Activated CD8-positive, alpha-beta T cell treated with anti-CD3 and anti-CD28 coated beads for 36 hours (primary cell): ENCODE data around the gene RNF167. TPM values are rescaled to one million over a fixed set of nuclear protein-coding genes. Genes with fewer than 3 reads are reported as not detected.

ENCODE experiments used
- ATAC-seq: fragments of 200-7000 bp; cut with Tn5 transposase; one replicate; pipeline ENCODE4 v1.10.0; 2021; ENCODE audit warnings: mild to moderate bottlenecking, moderate library complexity
- CTCF ChIA-PET: fragments of 350-600 bp; sonication (Branson Sonifier 250); formaldehyde crosslinking; loops from one replicate; lab custom pipeline; 2021; ENCODE audit warnings: antibody characterized with exemption; lab: Charles Lee
- POLR2A ChIA-PET: fragments of 350-600 bp; sonication (Branson Sonifier 250); formaldehyde crosslinking; loops from one replicate; lab custom pipeline; 2021; ENCODE audit warnings: antibody characterized with exemption; lab: Charles Lee
- DNase-seq: peaks from one replicate; pipeline ENCODE4 v3.0.0-alpha.2; 2020
- H3K27ac Mint-ChIP-seq: one replicate; pipeline ENCODE4 v1.8.0; 2021; ENCODE audit warnings: mild to moderate bottlenecking, mixed read lengths
- H3K27me3 Mint-ChIP-seq: one replicate; pipeline ENCODE4 v1.8.0; 2021; ENCODE audit warnings: mixed read lengths
- H3K36me3 Mint-ChIP-seq: one replicate; pipeline ENCODE4 v1.8.0; 2021; ENCODE audit warnings: low read depth, mixed read lengths
- H3K4me1 Mint-ChIP-seq: one replicate; pipeline ENCODE4 v1.8.0; 2021; ENCODE audit warnings: low read depth, mixed read lengths
- H3K4me3 Mint-ChIP-seq: one replicate; pipeline ENCODE4 v1.8.0; 2021; ENCODE audit warnings: mild to moderate bottlenecking, moderate library complexity, mixed read lengths
- H3K9me3 Mint-ChIP-seq: one replicate; pipeline ENCODE4 v1.8.0; 2021; ENCODE audit warnings: mixed read lengths
- CTCF ChIP-seq: fragments of 200-600 bp; IDR thresholded peaks from one replicate; pipeline ENCODE4 v1.8.0; 2022; ENCODE audit warnings: antibody characterized with exemption, mild to moderate bottlenecking
- intact Hi-C: fragments of 100-400 bp; cut with micrococcal nuclease; formaldehyde crosslinking; loops from one replicate; pipeline ENCODE4 v1.10.0; 2022
- total RNA-seq, 2 experiments: library from RNA; stranded (reverse); gene quantifications; one replicate each; pipeline ENCODE4 v1.2.3, GENCODE V29; 2021

The RNF167 gene
- total RNA-seq, 2 experiments from 2014 or later = 144 to 152 TPM

GRCh38 chr17:4982305-4982704 lies 42.2 kb downstream of the RNF167 start:
- no peak for TF ChIP-seq CTCF
- H3K27me3 Mint-ChIP-seq = no peaks in the 10 kb centered on the region
- intact Hi-C loops = loop anchor here (5.0 kb wide), 1 partner anchor 80 kb away; no protein-coding TSS in a partner anchor
- POLR2A ChIA-PET = interaction anchor here (0.6 to 1.2 kb wide), 3 partner anchors 12 to 18 kb away, joined by 3 to 6 read pairs (median 3); no protein-coding TSS in a partner anchor
- DNase-seq = no peak
- H3K4me3 Mint-ChIP-seq = no peak overlapping the region
- peaks cover 24% of the 10 kb centered on the region for H3K36me3 Mint-ChIP-seq
- ATAC-seq = no peak
- CTCF ChIA-PET = interaction anchor here (1.0 kb wide), 1 partner anchor 15 kb away, joined by 3 read pairs; the partner anchor contains the start of genes INCA1 and KIF1C
- H3K4me1 Mint-ChIP-seq = peaks cover 27% of the 10 kb centered on the region
- no peaks in the 10 kb centered on the region for H3K9me3 Mint-ChIP-seq
- H3K27ac Mint-ChIP-seq = no peak overlapping the region

GRCh38 chr17:4986403-4986802 lies 46.3 kb downstream of the RNF167 start:
- H3K4me1 Mint-ChIP-seq = peaks cover 28% of the 10 kb centered on the region
- H3K4me3 Mint-ChIP-seq = peak overlapping the region; percentile 85
- ChIA-PET POLR2A (interaction anchor here (1.5 to 6.9 kb wide), 5 partner anchors 12 to 46 kb away, joined by 3 to 75 read pairs (median 11); partner anchors contain the start of genes INCA1, KIF1C, RNF167 and SLC25A11), CTCF (interaction anchor here (0.8 to 1.8 kb wide), 5 partner anchors 11 to 77 kb away, joined by 3 to 6 read pairs (median 5); partner anchors contain the start of genes INCA1, KIF1C, RNF167 and SLC25A11)
- DNase-seq (no peak), ATAC-seq (no peak)
- H3K27ac Mint-ChIP-seq = peak overlapping the region; percentile 92
- H3K27me3 Mint-ChIP-seq = no peaks in the 10 kb centered on the region
- no peaks in the 10 kb centered on the region for H3K9me3 Mint-ChIP-seq
- no peak for TF ChIP-seq CTCF
- intact Hi-C loops = no loop called here
- H3K36me3 Mint-ChIP-seq = peaks cover 21% of the 10 kb centered on the region

GRCh38 chr17:4986951-4987766 lies 47.1 kb downstream of the RNF167 start, which contains the start of gene CAMTA2:
CAMTA2 (minus strand) TSS chr17:4987675; CDS start chr17:4986222, 1,453 bp downstream.
- peak; percentile 92 for DNase-seq
- ChIA-PET POLR2A (interaction anchor here (0.6 to 6.9 kb wide), 13 partner anchors 11 to 126 kb away, joined by 3 to 75 read pairs (median 4); partner anchors contain the start of genes INCA1, KIF1C, PFN1 and RNF167), CTCF (interaction anchor here (0.7 to 1.8 kb wide), 9 partner anchors 10 to 78 kb away, joined by 3 to 6 read pairs (median 3); partner anchors contain the start of genes INCA1, KIF1C, RNF167 and SLC25A11)
- Mint-ChIP-seq H3K36me3 (peaks cover 25% of the 10 kb centered on the region), H3K27me3 (no peaks in the 10 kb centered on the region), H3K4me3 (peak within 1 kb of the TSS; percentile 85), H3K4me1 (peaks cover 30% of the 10 kb centered on the region), H3K27ac (peak within 1 kb of the TSS; percentile 92), H3K9me3 (no peaks in the 10 kb centered on the region)
- intact Hi-C loops = no loop called here
- ATAC-seq = peak; percentile 88
- TF ChIP-seq CTCF = peak; percentile 64

GRCh38 chr17:4987767-4988567 lies 47.9 kb downstream of the RNF167 start:
- POLR2A ChIA-PET = interaction anchor here (0.6 to 6.9 kb wide), 13 partner anchors 9 to 125 kb away, joined by 3 to 75 read pairs (median 4); partner anchors contain the start of genes PFN1, RNF167, SLC25A11 and SPAG7
- TF ChIP-seq CTCF = no peak

More at GRCh38 chr17:4987767-4988567, 47.9 kb downstream of the RNF167 start:
- ATAC-seq = peak; percentile 10
- Mint-ChIP-seq H3K9me3 (no peaks in the 10 kb centered on the region), H3K27ac (peak overlapping the region; percentile 92), H3K27me3 (no peaks in the 10 kb centered on the region), H3K36me3 (peaks cover 21% of the 10 kb centered on the region), H3K4me3 (peak overlapping the region; percentile 85), H3K4me1 (peaks cover 30% of the 10 kb centered on the region)
- intact Hi-C loops = no loop called here
- CTCF ChIA-PET = interaction anchor here (0.7 to 1.9 kb wide), 8 partner anchors 8 to 80 kb away, joined by 3 to 12 read pairs (median 3); partner anchors contain the start of genes RNF167 and SLC25A11
- DNase-seq = peak; percentile 21
